Neural cell (in vitro differentiated cells): Measurements from ENCODE around the gene ZCCHC2. TPM values are rescaled to one million over a fixed set of nuclear protein-coding genes. Genes with fewer than 3 reads are reported as not detected.

Experiments used
- H2AFZ ChIP-seq: fragments of 200-600, 300-800 bp; sonication (generic), shearing (Covaris generic); 2 replicates; pipeline ENCODE4 v1.6.0; 2014; ENCODE audit warnings: low read depth, mild to moderate bottlenecking, antibody characterized with exemption, low read length, moderate library complexity
- H3F3A ChIP-seq: fragments of 200-600 bp; shearing (Covaris generic); 2 replicates; pipeline ENCODE4 v1.6.1; 2016; ENCODE audit warnings: mild to moderate bottlenecking, moderate library complexity, mixed read lengths, antibody characterized with exemption, low read length; ENCODE audit not compliant: insufficient read depth, poor library complexity, severe bottlenecking
- H3K27ac ChIP-seq: fragments of 200-600, 300-800 bp; sonication (generic), shearing (Covaris generic); 2 replicates; pipeline ENCODE4 v1.5.1; 2014; ENCODE audit warnings: mild to moderate bottlenecking, low read length, moderate library complexity
- H3K27me3 ChIP-seq: fragments of 300-800, 200-600 bp; sonication (generic), shearing (Covaris generic); 2 replicates; pipeline ENCODE4 v1.6.0; 2014; ENCODE audit warnings: mild to moderate bottlenecking, low read depth, low read length, moderate library complexity; ENCODE audit not compliant: insufficient read depth
- H3K36me3 ChIP-seq: fragments of 300-800, 200-600 bp; sonication (generic), shearing (Covaris generic); 2 replicates; pipeline ENCODE4 v1.5.1; 2014; ENCODE audit warnings: mild to moderate bottlenecking, antibody characterized with exemption, low read length, moderate library complexity; ENCODE audit not compliant: insufficient read depth
- H3K4me2 ChIP-seq: fragments of 300-800, 200-600 bp; sonication (generic), shearing (Covaris generic); 2 replicates; pipeline ENCODE4 v1.6.0; 2014; ENCODE audit warnings: mild to moderate bottlenecking, low read length
- H3K4me3 ChIP-seq: fragments of 300-800, 200-600 bp; sonication (generic), shearing (Covaris generic); 2 replicates; pipeline ENCODE4 v1.5.1; 2014; ENCODE audit warnings: mild to moderate bottlenecking, low read length, moderate library complexity
- H3K79me2 ChIP-seq: fragments of 200-600 bp; shearing (Covaris generic); replicated peaks from 2 replicates; pipeline ENCODE4 v1.6.0; 2014; ENCODE audit warnings: mild to moderate bottlenecking, low read length, moderate library complexity; ENCODE audit not compliant: insufficient read depth
- H3K9ac ChIP-seq: fragments of 300-800, 200-600 bp; sonication (generic), shearing (Covaris generic); 2 replicates; pipeline ENCODE4 v1.6.1; 2016; ENCODE audit warnings: mild to moderate bottlenecking, low read length, mixed read lengths
- H3K9me2 ChIP-seq: fragments of 200-600 bp; shearing (Covaris generic); 2 replicates; pipeline ENCODE4 v1.6.1; 2016; ENCODE audit warnings: mild to moderate bottlenecking, low read length, mixed read lengths; ENCODE audit not compliant: insufficient read depth
- H3K9me3 ChIP-seq: fragments of 200-600, 300-800 bp; sonication (generic), shearing (Covaris generic); 2 replicates; pipeline ENCODE4 v1.6.1; 2016; ENCODE audit warnings: mild to moderate bottlenecking, mixed run types, low read length, moderate library complexity, mixed read lengths
- H4K20me1 ChIP-seq: fragments of 200-600 bp; shearing (Covaris generic); 2 replicates; pipeline ENCODE4 v1.6.1; 2016; ENCODE audit warnings: mild to moderate bottlenecking, mixed run types; ENCODE audit not compliant: insufficient read depth
- EP300 ChIP-seq: fragments of 450-650 bp; conservative IDR thresholded peaks from 2 replicates; pipeline ENCODE4 v1.6.1; 2014; ENCODE audit warnings: antibody characterized with exemption, mild to moderate bottlenecking, moderate library complexity; ENCODE audit not compliant: poor library complexity, severe bottlenecking
- EZH2 ChIP-seq: fragments of 200-600, 300-800 bp; shearing (Covaris generic), sonication (generic); IDR thresholded peaks from 2 replicates; pipeline ENCODE4 v1.6.1; 2014; ENCODE audit warnings: antibody characterized with exemption, low read length, borderline replicate concordance, mild to moderate bottlenecking; ENCODE audit not compliant: insufficient read depth, poor library complexity, severe bottlenecking
- MXI1 ChIP-seq: fragments of 450-650 bp; conservative IDR thresholded peaks from 2 replicates; pipeline ENCODE4 v1.6.1; 2014; ENCODE audit warnings: antibody characterized with exemption, mild to moderate bottlenecking; ENCODE audit not compliant: poor library complexity, severe bottlenecking
- POLR2AphosphoS5 ChIP-seq: IDR thresholded peaks from 2 replicates; pipeline ENCODE4 v1.6.1; 2012
- RAD21 ChIP-seq: fragments of 450-650 bp; conservative IDR thresholded peaks from 2 replicates; pipeline ENCODE4 v1.6.1; 2014; ENCODE audit warnings: antibody characterized with exemption, mild to moderate bottlenecking, moderate library complexity
- REST ChIP-seq: IDR thresholded peaks from 2 replicates; pipeline ENCODE4 v1.6.1; 2012; ENCODE audit warnings: borderline replicate concordance
- SMC3 ChIP-seq: fragments of 450-650 bp; conservative IDR thresholded peaks from 2 replicates; pipeline ENCODE4 v1.6.1; 2014; ENCODE audit warnings: antibody characterized with exemption, mild to moderate bottlenecking, moderate library complexity; ENCODE audit not compliant: poor library complexity
- TAF1 ChIP-seq: IDR thresholded peaks from 2 replicates; pipeline ENCODE4 v1.6.1; 2012; ENCODE audit warnings: low read depth
- polyA plus RNA-seq: library from polyadenylated mRNA; depleted of rRNA; stranded (reverse); fragments of >200 nt; gene quantifications from 2 replicates; pipeline ENCODE4 v1.2.3, GENCODE V29; 2014
- TF ChIP-seq, protein P1 (sequence below): fragments of 450-650 bp; IDR thresholded peaks from 2 replicates; pipeline ENCODE4 v1.5.1; 2014; ENCODE audit warnings: antibody characterized with exemption, mild to moderate bottlenecking, moderate library complexity; ENCODE audit not compliant: poor library complexity, severe bottlenecking

ZCCHC2 gene
- polyA plus RNA-seq, 1 donor from 2014 or later: 3.8 TPM

DNA sequence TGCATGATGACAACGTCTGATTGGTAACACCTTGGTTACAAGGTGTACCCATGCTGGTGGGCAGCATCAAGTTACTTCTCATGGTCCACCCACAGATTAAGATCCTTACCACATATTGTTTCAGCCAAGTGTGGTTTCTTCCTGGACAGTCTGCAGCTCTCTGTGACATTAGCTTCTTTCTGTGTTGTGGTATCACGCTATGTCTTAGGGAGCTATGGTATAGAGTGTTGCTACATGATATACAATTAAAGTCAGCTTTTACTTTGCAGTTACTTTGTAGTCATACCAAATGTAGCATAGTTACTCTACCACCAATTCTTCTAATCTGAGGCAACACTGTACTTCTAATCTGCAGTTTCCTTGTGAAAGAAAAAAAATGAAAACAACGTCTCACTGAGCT lies 48.8 kb downstream of the ZCCHC2 start:
- no peaks in the 10 kb centered on the region for H3K79me2 ChIP-seq
- H3K4me2 ChIP-seq: no peak overlapping the region
- TF ChIP-seq POLR2AphosphoS5 (no peak), EZH2 (no peak), MXI1 (no peak), TAF1 (no peak), EP300 (no peak), REST (no peak), SMC3 (no peak), RAD21 (no peak)
- TF ChIP-seq, protein P1, sequence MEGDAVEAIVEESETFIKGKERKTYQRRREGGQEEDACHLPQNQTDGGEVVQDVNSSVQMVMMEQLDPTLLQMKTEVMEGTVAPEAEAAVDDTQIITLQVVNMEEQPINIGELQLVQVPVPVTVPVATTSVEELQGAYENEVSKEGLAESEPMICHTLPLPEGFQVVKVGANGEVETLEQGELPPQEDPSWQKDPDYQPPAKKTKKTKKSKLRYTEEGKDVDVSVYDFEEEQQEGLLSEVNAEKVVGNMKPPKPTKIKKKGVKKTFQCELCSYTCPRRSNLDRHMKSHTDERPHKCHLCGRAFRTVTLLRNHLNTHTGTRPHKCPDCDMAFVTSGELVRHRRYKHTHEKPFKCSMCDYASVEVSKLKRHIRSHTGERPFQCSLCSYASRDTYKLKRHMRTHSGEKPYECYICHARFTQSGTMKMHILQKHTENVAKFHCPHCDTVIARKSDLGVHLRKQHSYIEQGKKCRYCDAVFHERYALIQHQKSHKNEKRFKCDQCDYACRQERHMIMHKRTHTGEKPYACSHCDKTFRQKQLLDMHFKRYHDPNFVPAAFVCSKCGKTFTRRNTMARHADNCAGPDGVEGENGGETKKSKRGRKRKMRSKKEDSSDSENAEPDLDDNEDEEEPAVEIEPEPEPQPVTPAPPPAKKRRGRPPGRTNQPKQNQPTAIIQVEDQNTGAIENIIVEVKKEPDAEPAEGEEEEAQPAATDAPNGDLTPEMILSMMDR: no peak
- H3K27ac ChIP-seq: no peak overlapping the region
- H4K20me1 ChIP-seq: no peaks in the 10 kb centered on the region
- no peak overlapping the region for H3K4me3 ChIP-seq
- no peaks in the 10 kb centered on the region for H3K9me3 ChIP-seq
- no peaks in the 10 kb centered on the region for H3F3A ChIP-seq
- H3K9me2 ChIP-seq: no peaks in the 10 kb centered on the region
- H2AFZ ChIP-seq: no peak overlapping the region
- H3K9ac ChIP-seq: no peak overlapping the region
- peaks cover 14% of the 10 kb centered on the region for H3K36me3 ChIP-seq
- no peaks in the 10 kb centered on the region for H3K27me3 ChIP-seq

GRCh38 chr18:62572456-62572855 lies 49.6 kb downstream of the ZCCHC2 start:
- TF ChIP-seq EZH2 (no peak), RAD21 (no peak), MXI1 (no peak), SMC3 (no peak), REST (no peak)
- Histone ChIP-seq H3K9me3 (no peaks in the 10 kb centered on the region), H3K9ac (no peak overlapping the region), H3K4me3 (no peak overlapping the region), H3K79me2 (no peaks in the 10 kb centered on the region), H3K36me3 (peaks cover 14% of the 10 kb centered on the region), H3K4me2 (no peak overlapping the region), H3K9me2 (no peaks in the 10 kb centered on the region), H4K20me1 (no peaks in the 10 kb centered on the region), H3K27ac (no peak overlapping the region), H2AFZ (no peak overlapping the region), H3F3A (no peaks in the 10 kb centered on the region), H3K27me3 (no peaks in the 10 kb centered on the region)
